ENCODE results near the gene SIAH3. TPM values are rescaled to one million over a fixed set of nuclear protein-coding genes. Genes with fewer than 3 reads are reported as not detected.

SIAH3 gene
- total and polyA plus RNA-seq, 4 donors, result under 0.01 TPM; not detected in 3

DNA sequence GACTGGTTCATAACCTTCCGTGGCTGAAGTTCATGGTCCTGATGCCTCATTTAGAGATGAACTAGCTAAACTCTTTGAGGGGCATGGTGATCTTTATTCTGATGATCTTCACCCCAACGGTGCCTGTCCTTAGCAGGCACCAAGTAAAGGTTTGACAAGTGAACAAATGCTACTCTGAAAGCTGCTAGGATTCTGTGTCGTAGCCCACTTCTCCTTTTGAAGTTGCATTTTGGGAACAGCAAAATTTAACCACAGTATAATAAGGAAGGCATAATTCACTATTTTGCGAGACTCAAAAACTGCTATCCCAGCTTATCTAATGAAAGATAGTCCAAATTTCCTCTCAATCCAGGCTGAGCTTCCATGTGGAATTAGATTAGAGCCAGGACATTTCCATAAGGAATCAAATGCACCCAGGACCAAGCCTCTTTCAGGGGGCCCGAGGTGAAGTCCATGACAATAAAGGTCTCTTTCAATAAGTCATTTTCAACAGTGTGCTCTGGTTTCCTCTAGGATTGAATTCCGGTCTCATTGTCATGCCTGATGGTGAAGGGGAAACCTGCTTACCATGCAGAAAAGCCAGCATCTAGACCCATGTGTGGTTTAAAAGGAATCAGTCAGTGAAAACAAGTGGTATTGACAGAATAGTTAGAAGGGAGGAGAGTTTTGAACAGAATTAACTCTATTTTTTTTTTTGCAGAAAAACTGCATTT, 23.1 kb downstream of the SIAH3 start:
- Histone ChIP-seq H3K4me3 (ENCODE audit: low read depth in 1 of 3, low read length in 3 of 3) (no peak overlapping the region), H3K9me3 (ENCODE audit: control insufficient read depth in 4 of 4, low read length in 3 of 4) (no peaks in the 10 kb centered on the region), H3K27ac (ENCODE audit: low read depth in 1 of 2, low read length in 2 of 2) (no peak overlapping the region), H3K9ac (ENCODE audit: low read depth in 1 of 2, low read length in 2 of 2) (no peak overlapping the region), H3K27me3 (ENCODE audit: control insufficient read depth in 4 of 4, insufficient read depth in 4 of 4, low read length in 3 of 4) (no peaks in the 10 kb centered on the region), H3K36me3 (ENCODE audit: control insufficient read depth in 4 of 4, insufficient read depth in 3 of 4, low read depth in 1 of 4, low read length in 3 of 4) (no peaks in the 10 kb centered on the region), H3K4me1 (ENCODE audit: control insufficient read depth in 4 of 4, insufficient read depth in 4 of 4, low read length in 3 of 4) (no peaks in the 10 kb centered on the region)
- TF ChIP-seq FOXA2 (IDR thresholded peaks at IDR 0.05), result no peak
- no peak for TF ChIP-seq SP1 (IDR thresholded peaks at IDR 0.05)
- no peak for TF ChIP-seq FOXA1 (IDR thresholded peaks at IDR 0.05)
- no peak for TF ChIP-seq HNF4G (IDR thresholded peaks at IDR 0.05)
- no peak for TF ChIP-seq HNF4A (conservative IDR thresholded peaks at IDR 0.05)
- TF ChIP-seq, protein P1, sequence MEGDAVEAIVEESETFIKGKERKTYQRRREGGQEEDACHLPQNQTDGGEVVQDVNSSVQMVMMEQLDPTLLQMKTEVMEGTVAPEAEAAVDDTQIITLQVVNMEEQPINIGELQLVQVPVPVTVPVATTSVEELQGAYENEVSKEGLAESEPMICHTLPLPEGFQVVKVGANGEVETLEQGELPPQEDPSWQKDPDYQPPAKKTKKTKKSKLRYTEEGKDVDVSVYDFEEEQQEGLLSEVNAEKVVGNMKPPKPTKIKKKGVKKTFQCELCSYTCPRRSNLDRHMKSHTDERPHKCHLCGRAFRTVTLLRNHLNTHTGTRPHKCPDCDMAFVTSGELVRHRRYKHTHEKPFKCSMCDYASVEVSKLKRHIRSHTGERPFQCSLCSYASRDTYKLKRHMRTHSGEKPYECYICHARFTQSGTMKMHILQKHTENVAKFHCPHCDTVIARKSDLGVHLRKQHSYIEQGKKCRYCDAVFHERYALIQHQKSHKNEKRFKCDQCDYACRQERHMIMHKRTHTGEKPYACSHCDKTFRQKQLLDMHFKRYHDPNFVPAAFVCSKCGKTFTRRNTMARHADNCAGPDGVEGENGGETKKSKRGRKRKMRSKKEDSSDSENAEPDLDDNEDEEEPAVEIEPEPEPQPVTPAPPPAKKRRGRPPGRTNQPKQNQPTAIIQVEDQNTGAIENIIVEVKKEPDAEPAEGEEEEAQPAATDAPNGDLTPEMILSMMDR (IDR thresholded peaks at IDR 0.05; ENCODE audit: low read depth, low read length, missing input control), result no peak
- TF ChIP-seq, protein P2, sequence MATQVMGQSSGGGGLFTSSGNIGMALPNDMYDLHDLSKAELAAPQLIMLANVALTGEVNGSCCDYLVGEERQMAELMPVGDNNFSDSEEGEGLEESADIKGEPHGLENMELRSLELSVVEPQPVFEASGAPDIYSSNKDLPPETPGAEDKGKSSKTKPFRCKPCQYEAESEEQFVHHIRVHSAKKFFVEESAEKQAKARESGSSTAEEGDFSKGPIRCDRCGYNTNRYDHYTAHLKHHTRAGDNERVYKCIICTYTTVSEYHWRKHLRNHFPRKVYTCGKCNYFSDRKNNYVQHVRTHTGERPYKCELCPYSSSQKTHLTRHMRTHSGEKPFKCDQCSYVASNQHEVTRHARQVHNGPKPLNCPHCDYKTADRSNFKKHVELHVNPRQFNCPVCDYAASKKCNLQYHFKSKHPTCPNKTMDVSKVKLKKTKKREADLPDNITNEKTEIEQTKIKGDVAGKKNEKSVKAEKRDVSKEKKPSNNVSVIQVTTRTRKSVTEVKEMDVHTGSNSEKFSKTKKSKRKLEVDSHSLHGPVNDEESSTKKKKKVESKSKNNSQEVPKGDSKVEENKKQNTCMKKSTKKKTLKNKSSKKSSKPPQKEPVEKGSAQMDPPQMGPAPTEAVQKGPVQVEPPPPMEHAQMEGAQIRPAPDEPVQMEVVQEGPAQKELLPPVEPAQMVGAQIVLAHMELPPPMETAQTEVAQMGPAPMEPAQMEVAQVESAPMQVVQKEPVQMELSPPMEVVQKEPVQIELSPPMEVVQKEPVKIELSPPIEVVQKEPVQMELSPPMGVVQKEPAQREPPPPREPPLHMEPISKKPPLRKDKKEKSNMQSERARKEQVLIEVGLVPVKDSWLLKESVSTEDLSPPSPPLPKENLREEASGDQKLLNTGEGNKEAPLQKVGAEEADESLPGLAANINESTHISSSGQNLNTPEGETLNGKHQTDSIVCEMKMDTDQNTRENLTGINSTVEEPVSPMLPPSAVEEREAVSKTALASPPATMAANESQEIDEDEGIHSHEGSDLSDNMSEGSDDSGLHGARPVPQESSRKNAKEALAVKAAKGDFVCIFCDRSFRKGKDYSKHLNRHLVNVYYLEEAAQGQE (IDR thresholded peaks at IDR 0.05), result no peak
- TF ChIP-seq RAD21 (IDR thresholded peaks at IDR 0.05), result no peak
- TF ChIP-seq, protein P3, sequence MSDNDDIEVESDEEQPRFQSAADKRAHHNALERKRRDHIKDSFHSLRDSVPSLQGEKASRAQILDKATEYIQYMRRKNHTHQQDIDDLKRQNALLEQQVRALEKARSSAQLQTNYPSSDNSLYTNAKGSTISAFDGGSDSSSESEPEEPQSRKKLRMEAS (IDR thresholded peaks at IDR 0.05), result no peak
- no peak for TF ChIP-seq EGR1 (IDR thresholded peaks at IDR 0.05; ENCODE audit: low read depth in 2 of 2)
- no peak for TF ChIP-seq ATF3 (IDR thresholded peaks at IDR 0.05)
- TF ChIP-seq, protein P4, sequence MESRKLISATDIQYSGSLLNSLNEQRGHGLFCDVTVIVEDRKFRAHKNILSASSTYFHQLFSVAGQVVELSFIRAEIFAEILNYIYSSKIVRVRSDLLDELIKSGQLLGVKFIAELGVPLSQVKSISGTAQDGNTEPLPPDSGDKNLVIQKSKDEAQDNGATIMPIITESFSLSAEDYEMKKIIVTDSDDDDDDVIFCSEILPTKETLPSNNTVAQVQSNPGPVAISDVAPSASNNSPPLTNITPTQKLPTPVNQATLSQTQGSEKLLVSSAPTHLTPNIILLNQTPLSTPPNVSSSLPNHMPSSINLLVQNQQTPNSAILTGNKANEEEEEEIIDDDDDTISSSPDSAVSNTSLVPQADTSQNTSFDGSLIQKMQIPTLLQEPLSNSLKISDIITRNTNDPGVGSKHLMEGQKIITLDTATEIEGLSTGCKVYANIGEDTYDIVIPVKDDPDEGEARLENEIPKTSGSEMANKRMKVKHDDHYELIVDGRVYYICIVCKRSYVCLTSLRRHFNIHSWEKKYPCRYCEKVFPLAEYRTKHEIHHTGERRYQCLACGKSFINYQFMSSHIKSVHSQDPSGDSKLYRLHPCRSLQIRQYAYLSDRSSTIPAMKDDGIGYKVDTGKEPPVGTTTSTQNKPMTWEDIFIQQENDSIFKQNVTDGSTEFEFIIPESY (IDR thresholded peaks at IDR 0.05), result no peak
- TF ChIP-seq RXRA (IDR thresholded peaks at IDR 0.05), result no peak
- TF ChIP-seq GABPA (IDR thresholded peaks at IDR 0.05 in 1 of 2, conservative IDR thresholded peaks at IDR 0.05 in 1 of 2), result no peak
- DNase-seq (ENCODE audit: low spot score), result no peak
- WGBS, result 75% methylated on average over 6 of the region's 6 CpGs

DNA sequence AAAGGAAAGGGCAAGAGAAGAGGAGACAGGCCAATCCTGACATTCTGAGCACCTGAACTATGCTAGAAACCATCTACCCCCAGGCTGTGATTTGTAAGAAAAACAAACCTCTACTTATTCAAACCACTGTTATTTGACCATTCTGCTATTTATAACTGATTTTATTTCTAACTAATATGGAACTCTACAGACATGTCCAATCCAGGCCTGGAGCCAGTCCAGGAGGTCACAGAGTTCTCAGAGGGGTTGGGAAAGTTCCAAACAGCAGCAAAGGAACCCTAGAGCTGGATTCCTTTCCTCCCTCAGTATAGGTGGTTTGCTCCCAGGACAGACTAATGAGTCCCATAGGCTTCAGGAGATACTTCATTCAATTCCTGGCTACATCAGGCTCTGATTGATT, 24.2 kb downstream of the SIAH3 start:
- Histone ChIP-seq H3K27me3 (ENCODE audit: control insufficient read depth in 4 of 4, insufficient read depth in 4 of 4, low read length in 3 of 4) (no peaks in the 10 kb centered on the region), H3K4me3 (ENCODE audit: low read depth in 1 of 3, low read length in 3 of 3) (no peak overlapping the region), H3K9me3 (ENCODE audit: control insufficient read depth in 4 of 4, low read length in 3 of 4) (no peaks in the 10 kb centered on the region), H3K4me1 (ENCODE audit: control insufficient read depth in 4 of 4, insufficient read depth in 4 of 4, low read length in 3 of 4) (no peaks in the 10 kb centered on the region), H3K27ac (ENCODE audit: low read depth in 1 of 2, low read length in 2 of 2) (no peak overlapping the region), H3K36me3 (ENCODE audit: control insufficient read depth in 4 of 4, insufficient read depth in 3 of 4, low read depth in 1 of 4, low read length in 3 of 4) (no peaks in the 10 kb centered on the region), H3K9ac (ENCODE audit: low read depth in 1 of 2, low read length in 2 of 2) (no peak overlapping the region)
- no peak for DNase-seq (ENCODE audit: low spot score)
- TF ChIP-seq, protein P4 (IDR thresholded peaks at IDR 0.05), result no peak
- TF ChIP-seq, protein P2 (IDR thresholded peaks at IDR 0.05), result no peak
- TF ChIP-seq FOXA2 (IDR thresholded peaks at IDR 0.05) (no peak), EGR1 (IDR thresholded peaks at IDR 0.05; ENCODE audit: low read depth in 2 of 2) (no peak), RAD21 (IDR thresholded peaks at IDR 0.05) (no peak), TAF1 (conservative IDR thresholded peaks at IDR 0.05) (no peak), HNF4A (conservative IDR thresholded peaks at IDR 0.05) (no peak), SP1 (IDR thresholded peaks at IDR 0.05) (no peak), RXRA (IDR thresholded peaks at IDR 0.05) (no peak)

Measured in liver (tissue), 9 donors.